Measurements from ENCODE around the gene CES3. TPM values are rescaled to one million over a fixed set of nuclear protein-coding genes. Genes with fewer than 3 reads are reported as not detected.

Gene CES3
- total RNA-seq: 1.4 TPM in 2 replicates

GRCh38 chr16:66961065-66961744 lies at the start of gene CES3:
Gene CES3, plus strand, starts transcription at chr16:66961266. Its CDS starts 42 bp downstream, at chr16:66961308.

GRCh38 chr16:66918803-66919568 lies 42.1 kb upstream of the CES3 start, which contains the start of gene CDH16:
Gene CDH16, minus strand, starts transcription at chr16:66918885. Its CDS starts 820 bp downstream, at chr16:66918065.

GRCh38 chr16:66925322-66925840 lies 35.7 kb upstream of the CES3 start, which contains the start of gene RRAD:
Gene RRAD, minus strand, starts transcription at chr16:66925535. Its CDS starts 356 bp downstream, at chr16:66925179.

GRCh38 chr16:66934138-66934838 lies 26.8 kb upstream of the CES3 start, which contains the start of gene CIAO2B:
Gene CIAO2B, minus strand, starts transcription at chr16:66934402. Its CDS starts 38 bp downstream, at chr16:66934364.

GRCh38 chr16:66935314-66936011 lies 25.6 kb upstream of the CES3 start, which contains the start of gene CES2:
Gene CES2, plus strand, starts transcription at chr16:66935516. Its CDS starts 120 bp downstream, at chr16:66935636.

GRCh38 chr16:66988197-66988788 lies 27.2 kb downstream of the CES3 start, which contains the start of gene CES4A:
Gene CES4A, plus strand, starts transcription at chr16:66988589. Its CDS starts 184 bp downstream, at chr16:66988773.

Other genes starting within 250 kb of the CES3 start
- gene DYNC1LI2, start 209.7 kb upstream of the CES3 start, total RNA-seq: 94.0 and 102 TPM in 2 replicates
- under 0.01 and 0.14 TPM in 2 replicates for gene TERB1, start 159.7 kb upstream of the CES3 start, total RNA-seq
- gene NAE1, start 130.3 kb upstream of the CES3 start, total RNA-seq: 64.6 and 77.6 TPM in 2 replicates
- gene CA7, start 116.9 kb upstream of the CES3 start, total RNA-seq: not detected in 2 replicates
- gene PDP2, start 80.8 kb upstream of the CES3 start, total RNA-seq: 13.3 and 17.0 TPM in 2 replicates
- 0.07 and 1.0 TPM in 2 replicates for gene CDH16, start 42.4 kb upstream of the CES3 start, total RNA-seq
- 3.1 and 35.2 TPM in 2 replicates for gene RRAD, start 35.7 kb upstream of the CES3 start, total RNA-seq
- gene CIAO2B, start 26.9 kb upstream of the CES3 start, total RNA-seq: 97.0 and 215 TPM in 2 replicates
- 41.4 and 130 TPM in 2 replicates for gene CES2, start 25.8 kb upstream of the CES3 start, total RNA-seq
- 1.4 and 2.0 TPM in 2 replicates for gene CES4A, start 27.3 kb downstream of the CES3 start, total RNA-seq
- 86.8 and 120 TPM in 2 replicates for gene CBFB, start 67.9 kb downstream of the CES3 start, total RNA-seq
- 16.1 and 30.3 TPM in 2 replicates for gene PHAF1, start 148.7 kb downstream of the CES3 start, total RNA-seq
- 9.6 and 11.5 TPM in 2 replicates for gene B3GNT9, start 189.7 kb downstream of the CES3 start, total RNA-seq
- 20.1 and 22.2 TPM in 2 replicates for gene TRADD, start 198.6 kb downstream of the CES3 start, total RNA-seq
- gene FBXL8, start 198.7 kb downstream of the CES3 start, total RNA-seq: 3.8 and 7.2 TPM in 2 replicates
- gene HSF4, start 203.5 kb downstream of the CES3 start, total RNA-seq: 2.4 and 8.4 TPM in 2 replicates
- 16.7 and 22.5 TPM in 2 replicates for gene NOL3, start 209.3 kb downstream of the CES3 start, total RNA-seq
- 3.8 and 8.4 TPM in 2 replicates for gene MATCAP1, start 222.7 kb downstream of the CES3 start, total RNA-seq
- gene EXOC3L1, start 228.9 kb downstream of the CES3 start, total RNA-seq: not detected in 2 replicates
- 49.9 and 66.8 TPM in 2 replicates for gene E2F4, start 230.9 kb downstream of the CES3 start, total RNA-seq
- 21.9 and 25.2 TPM in 2 replicates for gene ELMO3, start 237.9 kb downstream of the CES3 start, total RNA-seq

Measured in nasal cavity respiratory epithelium epithelial cell of viscerocranial mucosa (primary cell).